Gastroesophageal sphincter (tissue), 4 donors: ENCODE results near the gene UTP20. TPM values are rescaled to one million over a fixed set of nuclear protein-coding genes. Genes with fewer than 3 reads are reported as not detected.

Experiments
- ATAC-seq: fragments of 150-250 bp; one replicate; pipeline ENCODE4 v1.9.1; 2016; ENCODE audit warnings: mild to moderate bottlenecking, moderate library complexity
- H3K27ac ChIP-seq, 4 donors: fragments of 200-600 bp; sonication (generic) in 3 of 4; 1 replicate in 3 of 4; 2 replicates in 1 of 4; pipeline ENCODE4 v1.5.1; 2016 to 2019
- H3K27me3 ChIP-seq: fragments of 200-600 bp; sonication (generic); one replicate; pipeline ENCODE4 v1.5.1; 2019
- H3K36me3 ChIP-seq, 2 donors: fragments of 200-600 bp; sonication (generic); one replicate each; pipeline ENCODE4 v1.5.1; 2019; ENCODE audit warnings: control low read depth in 1 of 2
- H3K4me1 ChIP-seq, 3 donors: fragments of 200-600 bp; sonication (generic); 1 replicate in 2 of 3; 2 replicates in 1 of 3; pipeline ENCODE4 v1.5.1; 2016 to 2019; ENCODE audit warnings: control low read depth in 2 of 3
- H3K4me3 ChIP-seq, 2 donors: fragments of 200-600 bp; sonication (generic); one replicate each; pipeline ENCODE4 v1.5.1; 2019; ENCODE audit warnings: mild to moderate bottlenecking in 1 of 2, moderate library complexity in 1 of 2
- H3K9me3 ChIP-seq, 3 donors: fragments of 200-600 bp; sonication (generic); one replicate each; pipeline ENCODE4 v1.5.1; 2017 to 2019; ENCODE audit warnings: control low read depth in 2 of 3
- EP300 ChIP-seq: sonication (generic); formaldehyde crosslinking; IDR thresholded peaks from one replicate; pipeline ENCODE4 v1.6.1; 2017; ENCODE audit warnings: antibody characterized with exemption, mild to moderate bottlenecking
- POLR2A ChIP-seq, 2 donors: fragments of 450-650 bp; IDR thresholded peaks; one replicate each; pipeline ENCODE4 v1.6.1; 2017; ENCODE audit warnings: antibody characterized with exemption in 2 of 2, mild to moderate bottlenecking in 2 of 2, moderate library complexity in 1 of 2
- POLR2AphosphoS5 ChIP-seq: sonication (generic); formaldehyde crosslinking; IDR thresholded peaks from one replicate; pipeline ENCODE4 v1.6.1; 2017; ENCODE audit warnings: antibody characterized with exemption
- WGBS, 2 donors: methylation state at CpG; one replicate each; pipeline ENCODE4 v1.1.5; 2018; ENCODE audit warnings: low coverage in 1 of 2; 5-methylcytosine and 5-hydroxymethylcytosine counted together
- total RNA-seq, 4 donors: library from RNA; depleted of rRNA; stranded (reverse); fragments of >200 nt; gene quantifications; one replicate each; pipeline ENCODE4 v1.1.0, GENCODE V29; 2016
- TF ChIP-seq, protein P1 (sequence below), 4 experiments: fragments of 200-600 bp in 2 of 4; fragments of 450-650 bp in 2 of 4; sonication (generic) in 1 of 4; IDR thresholded peaks; one replicate each; pipeline ENCODE4 v1.5.1; 2017 to 2019; ENCODE audit warnings: antibody characterized with exemption in 4 of 4, mild to moderate bottlenecking in 2 of 4, moderate library complexity in 2 of 4

Gene UTP20
- 10 to 100 TPM in 3 of 4 donors, 1 to 10 TPM in 1; 9.4 to 12.5 (median 11.8) TPM for total RNA-seq

DNA sequence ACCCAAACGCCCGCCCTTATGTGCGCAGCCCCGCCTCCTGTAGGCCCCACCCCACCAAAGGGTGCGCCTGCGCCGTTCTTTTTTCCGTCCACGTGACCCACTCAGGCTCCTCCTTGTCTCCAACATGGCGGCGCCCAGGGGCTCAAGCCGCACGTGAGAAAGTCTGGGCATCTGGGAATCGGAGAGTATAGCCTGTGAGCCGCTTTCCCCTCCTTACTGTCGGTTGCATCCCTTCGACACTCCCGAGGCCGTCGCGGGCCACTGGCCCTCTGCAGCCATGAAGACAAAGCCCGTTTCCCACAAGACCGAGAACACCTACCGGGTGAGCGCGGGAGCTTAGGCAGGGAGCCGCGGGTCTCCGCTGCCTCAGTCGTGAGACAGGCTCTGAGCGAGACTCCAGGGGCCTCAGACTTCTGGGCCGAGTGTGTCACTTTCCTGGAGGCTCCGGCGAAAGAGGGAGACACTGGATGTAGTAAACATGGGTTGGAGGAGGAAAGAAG, at the start of gene UTP20:
TSS of gene UTP20 (plus strand) at position 100 of the 500 bp plus-strand sequence. CDS start at position 278, 178 bp downstream.
- Histone ChIP-seq H3K36me3 (peaks cover 0 to 26% of the 10 kb centered on the region in 2 donors), H3K9me3 (no peaks in the 10 kb centered on the region), H3K27ac (peak within 1 kb of the TSS in 2 of 4 donors; percentile 42 to 60), H3K4me3 (peak within 1 kb of the TSS; percentile 80 to 87), H3K4me1 (peaks cover 3 to 16% (median 4%) of the 10 kb centered on the region in 3 donors), H3K27me3 (no peaks in the 10 kb centered on the region)
- ATAC-seq, result peak; percentile 100
- 0 to 1% methylated on average over 6 to 11 of the region's 34 CpGs for WGBS, 2 donors
- TF ChIP-seq, protein P1, sequence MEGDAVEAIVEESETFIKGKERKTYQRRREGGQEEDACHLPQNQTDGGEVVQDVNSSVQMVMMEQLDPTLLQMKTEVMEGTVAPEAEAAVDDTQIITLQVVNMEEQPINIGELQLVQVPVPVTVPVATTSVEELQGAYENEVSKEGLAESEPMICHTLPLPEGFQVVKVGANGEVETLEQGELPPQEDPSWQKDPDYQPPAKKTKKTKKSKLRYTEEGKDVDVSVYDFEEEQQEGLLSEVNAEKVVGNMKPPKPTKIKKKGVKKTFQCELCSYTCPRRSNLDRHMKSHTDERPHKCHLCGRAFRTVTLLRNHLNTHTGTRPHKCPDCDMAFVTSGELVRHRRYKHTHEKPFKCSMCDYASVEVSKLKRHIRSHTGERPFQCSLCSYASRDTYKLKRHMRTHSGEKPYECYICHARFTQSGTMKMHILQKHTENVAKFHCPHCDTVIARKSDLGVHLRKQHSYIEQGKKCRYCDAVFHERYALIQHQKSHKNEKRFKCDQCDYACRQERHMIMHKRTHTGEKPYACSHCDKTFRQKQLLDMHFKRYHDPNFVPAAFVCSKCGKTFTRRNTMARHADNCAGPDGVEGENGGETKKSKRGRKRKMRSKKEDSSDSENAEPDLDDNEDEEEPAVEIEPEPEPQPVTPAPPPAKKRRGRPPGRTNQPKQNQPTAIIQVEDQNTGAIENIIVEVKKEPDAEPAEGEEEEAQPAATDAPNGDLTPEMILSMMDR (IDR thresholded peaks at IDR 0.05), result peak in 1 of 4 experiments; percentile 3
- TF ChIP-seq POLR2A (IDR thresholded peaks at IDR 0.05) (no peak), POLR2AphosphoS5 (peak; percentile 6), EP300 (no peak)

DNA sequence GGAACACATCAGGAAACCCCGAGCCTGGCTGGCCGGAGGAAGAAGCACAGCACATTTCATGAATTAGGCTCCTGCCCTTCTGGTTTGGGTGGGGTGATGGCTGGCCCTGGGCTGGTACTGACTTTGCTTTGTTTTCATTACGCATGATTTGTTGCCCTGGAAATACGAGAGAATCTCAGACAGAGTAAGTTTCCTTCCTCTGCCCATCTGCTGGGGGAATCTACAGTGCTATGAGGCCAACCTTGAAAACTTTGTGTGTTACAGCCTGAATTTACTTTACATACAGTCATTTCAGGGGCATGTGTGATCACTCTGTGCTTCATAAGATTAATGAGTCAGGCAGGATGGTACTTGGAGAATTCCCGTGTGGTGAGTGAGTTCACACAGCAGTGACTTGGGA, 49.4 kb upstream of the UTP20 start:
- TF ChIP-seq POLR2AphosphoS5 (no peak), POLR2A (IDR thresholded peaks at IDR 0.05) (no peak), EP300 (no peak)
- TF ChIP-seq, protein P1 (IDR thresholded peaks at IDR 0.05), result no peak
- Histone ChIP-seq H3K4me3 (no peak overlapping the region), H3K36me3 (no peaks in the 10 kb centered on the region), H3K27me3 (peaks cover 4% of the 10 kb centered on the region), H3K4me1 (no peaks in the 10 kb centered on the region), H3K9me3 (no peaks in the 10 kb centered on the region), H3K27ac (no peak overlapping the region)
- no peak for ATAC-seq
- WGBS, 2 donors, result 45 to 57% methylated on average over 2 to 5 of the region's 5 CpGs

GRCh38 chr12:101231636-101232035, 48.3 kb upstream of the UTP20 start:
- H3K36me3 ChIP-seq, result no peaks in the 10 kb centered on the region

GRCh38 chr12:101235686-101236085, 44.2 kb upstream of the UTP20 start:
- no peak overlapping the region for H3K27ac ChIP-seq
- H3K27me3 ChIP-seq, result no peaks in the 10 kb centered on the region
- H3K4me1 ChIP-seq, result no peaks in the 10 kb centered on the region
- 71 to 92% methylated on average over 2 of the region's 2 CpGs for WGBS, 2 donors
- no peak for ATAC-seq
- peaks cover 0 to 8% (median 0%) of the 10 kb centered on the region in 3 donors for H3K9me3 ChIP-seq
- no peaks in the 10 kb centered on the region for H3K36me3 ChIP-seq
- H3K4me3 ChIP-seq, result no peak overlapping the region
- TF ChIP-seq, protein P1 (IDR thresholded peaks at IDR 0.05), result no peak
- TF ChIP-seq POLR2AphosphoS5 (no peak), EP300 (no peak), POLR2A (IDR thresholded peaks at IDR 0.05) (no peak)

More at GRCh38 chr12:101231636-101232035, 48.3 kb upstream of the UTP20 start:
- TF ChIP-seq EP300, result no peak
- TF ChIP-seq, protein P1 (IDR thresholded peaks at IDR 0.05), result no peak
- no peak for TF ChIP-seq POLR2AphosphoS5
- TF ChIP-seq POLR2A (IDR thresholded peaks at IDR 0.05), result no peak
- H3K27ac ChIP-seq, result no peak overlapping the region
- H3K4me1 ChIP-seq, result no peaks in the 10 kb centered on the region
- H3K9me3 ChIP-seq, result no peaks in the 10 kb centered on the region
- 64 to 71% methylated on average over 3 to 4 of the region's 4 CpGs for whole genome bisulfite sequencing, 2 donors
- peaks cover 4% of the 10 kb centered on the region for H3K27me3 ChIP-seq
- H3K4me3 ChIP-seq, result no peak overlapping the region
- ATAC-seq, result no peak

DNA sequence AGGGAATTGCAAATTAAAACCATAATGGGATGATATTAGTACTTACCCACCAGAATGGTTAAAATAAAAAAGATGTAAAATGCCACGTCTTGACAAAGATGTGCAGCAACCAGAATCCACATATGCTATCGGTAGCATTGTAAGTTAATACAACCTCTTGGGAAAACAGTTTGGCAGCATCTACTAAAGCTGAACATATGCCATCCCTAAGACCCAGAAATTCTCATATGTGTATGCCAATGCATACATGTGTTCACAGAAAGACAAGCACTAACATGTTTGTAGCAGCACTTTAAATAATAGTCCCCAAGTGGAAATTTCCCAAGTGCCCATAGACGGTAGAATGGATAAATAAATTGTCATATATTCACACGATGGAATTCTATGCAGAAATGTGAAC, 41.6 kb upstream of the UTP20 start:
- H3K27ac ChIP-seq, result no peak overlapping the region
- no peak overlapping the region for H3K4me3 ChIP-seq
- peaks cover 0 to 14% (median 0%) of the 10 kb centered on the region in 3 donors for H3K9me3 ChIP-seq
- WGBS, 2 donors, result 74 to 75% methylated on average over 4 of the region's 4 CpGs
- no peaks in the 10 kb centered on the region for H3K36me3 ChIP-seq
- no peak for TF ChIP-seq POLR2A (IDR thresholded peaks at IDR 0.05)
- H3K27me3 ChIP-seq, result no peaks in the 10 kb centered on the region
- H3K4me1 ChIP-seq, result no peaks in the 10 kb centered on the region
- ATAC-seq, result no peak
